Activated CD4-positive, alpha-beta T cell treated with anti-CD3 and anti-CD28 coated beads, Interleukin-2, Interleukin-6, amounts not matched to agents 100 ng/mL and 50 ng/mL, durations not matched to agents 16 hours and 8 hours (primary cell): ENCODE data around the gene ENTPD6.
A peak's percentile ranks its signal among the peaks of the same experiment; 100 is the strongest.
"Not testable (repeated sequence)": the region's sequence is repeated elsewhere in the genome, so short reads cannot be mapped to it uniquely, and the experiment has no call there.

Source experiments
- DNase-seq: peaks from one replicate; pipeline ENCODE4 v3.0.0-alpha.2; 2020

Gene ENTPD6

GRCh38 chr20:25225642-25226432, 30.3 kb downstream of the ENTPD6 start:
- no peak for DNase-seq

- no peak for DNase-seq
Observed at GRCh38 chr20:25226433-25227316, 31.2 kb downstream of the ENTPD6 start.

GRCh38 chr20:25227317-25227831, 31.9 kb downstream of the ENTPD6 start:
- no peak for DNase-seq

GRCh38 chr20:25229486-25230165, 34.1 kb downstream of the ENTPD6 start:
- no peak for DNase-seq

GRCh38 chr20:25230166-25230831, 34.8 kb downstream of the ENTPD6 start:
- no peak for DNase-seq

GRCh38 chr20:25233016-25233772, 37.7 kb downstream of the ENTPD6 start:
- no peak for DNase-seq

- not testable (repeated sequence) for DNase-seq
Observed at GRCh38 chr20:25234009-25234849, 38.7 kb downstream of the ENTPD6 start.

GRCh38 chr20:25236450-25237304, 41.2 kb downstream of the ENTPD6 start:
- no peak for DNase-seq

GRCh38 chr20:25237610-25238318, 42.3 kb downstream of the ENTPD6 start:
- DNase-seq: peak; percentile 91

GRCh38 chr20:25238319-25239037, 43.0 kb downstream of the ENTPD6 start:
- DNase-seq: no peak

GRCh38 chr20:25239387-25240370, 44.2 kb downstream of the ENTPD6 start:
- DNase-seq: no peak

GRCh38 chr20:25240851-25241658, 45.5 kb downstream of the ENTPD6 start:
- DNase-seq: not testable (repeated sequence)

- not testable (repeated sequence) for DNase-seq
Observed at GRCh38 chr20:25241659-25241955, 46.1 kb downstream of the ENTPD6 start.

GRCh38 chr20:25242231-25242630, 46.7 kb downstream of the ENTPD6 start:
- DNase-seq: no peak

- no peak for DNase-seq
Observed at GRCh38 chr20:25243416-25243979, 48.0 kb downstream of the ENTPD6 start.

- no peak for DNase-seq
Observed at GRCh38 chr20:25244976-25245375, 49.5 kb downstream of the ENTPD6 start.
